NCI-H1436 (cell line): ENCODE data around the gene TCTA.

Source experiments
- DNase-seq: peaks from one replicate; lab custom pipeline; 2025; lab: John Stamatoyannopoulos, UW

The TCTA gene

GRCh38 chr3:49460956-49461355 lies 48.7 kb downstream of the TCTA start:
- DNase-seq = no peak

- DNase-seq = no peak
These were observed 49.4 kb downstream of the TCTA start for GRCh38 chr3:49461443-49462171.

- no peak for DNase-seq
These were observed 50.0 kb downstream of the TCTA start for GRCh38 chr3:49462222-49462621.

GRCh38 chr3:49465270-49466034 lies 53.2 kb downstream of the TCTA start:
- no peak for DNase-seq
